Measurements from ENCODE around the gene ARHGEF11.

The ARHGEF11 gene

GRCh38 chr1:156893048-156893953, 152.2 kb downstream of the ARHGEF11 start, which contains the start of gene PEAR1:
Gene PEAR1, plus strand, starts transcription at chr1:156893718. Its CDS starts 10,209 bp downstream, at chr1:156903927.
- ATAC-seq, result no peak

- peak; percentile 95 for ATAC-seq
Observed at GRCh38 chr1:156892190-156893047, 153.1 kb downstream of the ARHGEF11 start.

- no peak for ATAC-seq
Observed at GRCh38 chr1:156889802-156890580, 155.6 kb downstream of the ARHGEF11 start.

GRCh38 chr1:156887734-156888133, 157.8 kb downstream of the ARHGEF11 start:
- no peak for ATAC-seq

DNA sequence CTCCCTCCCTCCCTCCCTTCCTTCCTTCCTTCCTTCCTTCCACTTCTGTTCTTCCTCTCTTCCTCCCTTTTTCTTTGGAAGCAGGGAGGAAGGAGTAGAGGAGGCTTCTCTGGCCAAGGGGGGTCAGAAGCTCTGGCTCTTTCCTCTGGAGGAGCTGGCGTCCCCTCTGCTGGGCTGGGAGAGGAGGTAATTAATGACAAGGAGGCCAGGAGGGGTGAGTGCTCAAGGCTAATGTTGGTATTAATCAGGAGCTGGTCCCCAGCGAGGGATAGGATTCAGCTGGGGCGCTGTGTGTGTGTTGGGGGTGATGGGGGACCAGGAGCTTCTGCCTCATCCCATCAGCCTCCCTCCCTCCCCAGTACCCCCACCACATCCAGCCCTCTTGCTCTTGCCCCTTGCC, 158.2 kb downstream of the ARHGEF11 start:
- ATAC-seq, result no peak

- ATAC-seq, result no peak
Observed at GRCh38 chr1:156886583-156887281, 158.8 kb downstream of the ARHGEF11 start.

DNA sequence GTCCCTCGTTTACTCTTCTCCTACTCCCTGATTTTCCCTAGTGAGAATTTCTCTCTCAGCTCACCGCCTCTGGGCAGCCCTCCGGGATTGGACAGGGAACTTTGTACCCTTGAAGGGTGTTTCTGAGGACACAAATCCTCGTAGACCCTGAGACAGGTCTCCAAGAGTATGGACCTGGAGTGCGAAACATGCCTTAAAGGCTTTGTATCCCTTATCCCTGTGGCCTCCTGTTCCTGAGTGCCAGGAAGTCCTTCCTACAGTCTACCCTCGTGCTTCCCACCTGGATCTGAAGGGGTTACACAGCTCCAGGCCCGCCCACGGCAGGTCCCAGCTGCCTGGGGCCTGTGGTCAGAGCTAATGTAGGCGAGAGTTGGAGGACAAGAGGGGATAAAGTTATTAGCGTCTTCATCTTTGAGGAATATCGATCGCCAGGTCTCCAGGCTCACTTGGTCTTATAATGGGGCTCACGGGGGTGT, 159.6 kb downstream of the ARHGEF11 start:
- ATAC-seq, result no peak

- no peak for ATAC-seq
Observed at GRCh38 chr1:156885314-156885713, 160.2 kb downstream of the ARHGEF11 start.

All from activated CD4-positive, CD25-positive, alpha-beta regulatory T cell treated with anti-CD3 and anti-CD28 coated beads, Interleukin-2, amount 50 U/mL, for 24 hours (primary cell).